BE2C (cell line): ENCODE results near the gene D2HGDH.

Source experiments
- DNase-seq: peaks from one replicate; pipeline ENCODE4 v3.0.0-alpha.2; 2020
- H3K27me3 ChIP-seq: fragments of 250-450 bp; sonication (Bioruptor Pico); 2 replicates; pipeline ENCODE4 v1.5.1; 2020; ENCODE audit warnings: mild to moderate bottlenecking
- H3K36me3 ChIP-seq: fragments of 250-450 bp; sonication (Bioruptor Pico); 2 replicates; pipeline ENCODE4 v1.5.1; 2020; ENCODE audit warnings: mild to moderate bottlenecking
- H3K4me1 ChIP-seq: fragments of 250-450 bp; sonication (Bioruptor Pico); 2 replicates; pipeline ENCODE4 v1.5.1; 2020
- H3K4me3 ChIP-seq: 2 replicates; pipeline ENCODE4 v1.5.1; 2011; ENCODE audit warnings: low read depth, low read length
- H3K9me3 ChIP-seq: fragments of 250-450 bp; sonication (Bioruptor Pico); 2 replicates; pipeline ENCODE4 v1.5.1; 2020
- CTCF ChIP-seq: IDR thresholded peaks from 2 replicates; pipeline ENCODE4 v1.5.1; 2012; ENCODE audit warnings: mild to moderate bottlenecking, low read depth, low read length

Gene D2HGDH

GRCh38 chr2:241767464-241768250 lies 33.2 kb downstream of the D2HGDH start:
- Histone ChIP-seq H3K4me3 (no peak overlapping the region), H3K27me3 (no peaks in the 10 kb centered on the region), H3K9me3 (no peaks in the 10 kb centered on the region), H3K4me1 (peaks cover 27% of the 10 kb centered on the region), H3K36me3 (no peaks in the 10 kb centered on the region; the same call in 1 of the 2 replicates)
- DNase-seq = peak; percentile 85
- no peak for TF ChIP-seq CTCF

GRCh38 chr2:241768251-241768711 lies 33.9 kb downstream of the D2HGDH start:
- peaks cover 21% of the 10 kb centered on the region for H3K4me1 ChIP-seq
- no peaks in the 10 kb centered on the region for H3K9me3 ChIP-seq
- H3K27me3 ChIP-seq = no peaks in the 10 kb centered on the region
- peak; percentile 22 for DNase-seq
- no peak overlapping the region for H3K4me3 ChIP-seq
- no peak for TF ChIP-seq CTCF
- H3K36me3 ChIP-seq = no peaks in the 10 kb centered on the region; the same call in 1 of the 2 replicates

- Histone ChIP-seq H3K9me3 (no peaks in the 10 kb centered on the region), H3K27me3 (no peaks in the 10 kb centered on the region), H3K4me1 (peaks cover 20% of the 10 kb centered on the region), H3K4me3 (no peak overlapping the region), H3K36me3 (no peaks in the 10 kb centered on the region; the same call in 1 of the 2 replicates)
- no peak for DNase-seq
- TF ChIP-seq CTCF = no peak
These were observed 34.4 kb downstream of the D2HGDH start for GRCh38 chr2:241768850-241769249.

- Histone ChIP-seq H3K36me3 (no peaks in the 10 kb centered on the region; the same call in 1 of the 2 replicates), H3K9me3 (no peaks in the 10 kb centered on the region), H3K4me3 (no peak overlapping the region), H3K4me1 (peaks cover 14% of the 10 kb centered on the region), H3K27me3 (no peaks in the 10 kb centered on the region)
- DNase-seq = no peak
- no peak for TF ChIP-seq CTCF
These were observed 35.4 kb downstream of the D2HGDH start for GRCh38 chr2:241769819-241770184.

- no peak for DNase-seq
- Histone ChIP-seq H3K4me3 (no peak overlapping the region), H3K4me1 (peaks cover 12% of the 10 kb centered on the region; the same call in 1 of the 2 replicates), H3K27me3 (no peaks in the 10 kb centered on the region), H3K9me3 (no peaks in the 10 kb centered on the region), H3K36me3 (no peaks in the 10 kb centered on the region; the same call in 1 of the 2 replicates)
- TF ChIP-seq CTCF = no peak
These were observed 35.9 kb downstream of the D2HGDH start for GRCh38 chr2:241770185-241770935.
